ENCODE measurements around the gene KCTD20. TPM values are rescaled to one million over a fixed set of nuclear protein-coding genes. Genes with fewer than 3 reads are reported as not detected.

Gene KCTD20
- total and polyA plus RNA-seq, 2 of the 13 experiments (the other 11 are each of a cell fraction or from before 2014, with no cell fraction given), result 52.7 to 67.1 TPM

GRCh38 chr6:36423101-36423824, 19.5 kb upstream of the KCTD20 start (continued):
- TF ChIP-seq, protein P1, sequence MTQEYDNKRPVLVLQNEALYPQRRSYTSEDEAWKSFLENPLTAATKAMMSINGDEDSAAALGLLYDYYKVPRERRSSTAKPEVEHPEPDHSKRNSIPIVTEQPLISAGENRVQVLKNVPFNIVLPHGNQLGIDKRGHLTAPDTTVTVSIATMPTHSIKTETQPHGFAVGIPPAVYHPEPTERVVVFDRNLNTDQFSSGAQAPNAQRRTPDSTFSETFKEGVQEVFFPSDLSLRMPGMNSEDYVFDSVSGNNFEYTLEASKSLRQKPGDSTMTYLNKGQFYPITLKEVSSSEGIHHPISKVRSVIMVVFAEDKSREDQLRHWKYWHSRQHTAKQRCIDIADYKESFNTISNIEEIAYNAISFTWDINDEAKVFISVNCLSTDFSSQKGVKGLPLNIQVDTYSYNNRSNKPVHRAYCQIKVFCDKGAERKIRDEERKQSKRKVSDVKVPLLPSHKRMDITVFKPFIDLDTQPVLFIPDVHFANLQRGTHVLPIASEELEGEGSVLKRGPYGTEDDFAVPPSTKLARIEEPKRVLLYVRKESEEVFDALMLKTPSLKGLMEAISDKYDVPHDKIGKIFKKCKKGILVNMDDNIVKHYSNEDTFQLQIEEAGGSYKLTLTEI (CRISPR knock-in tag; conservative IDR thresholded peaks at IDR 0.05), result no peak
- TF ChIP-seq ZSCAN29 (CRISPR knock-in tag; conservative IDR thresholded peaks at IDR 0.05) (0 out of 2 replicates have a peak, but pooled peaks have one; percentile 41), MAFK (conservative IDR thresholded peaks at IDR 0.05 in 1 of 2, IDR thresholded peaks at IDR 0.05 in 1 of 2; ENCODE audit: low read length in 2 of 2) (no peak), RORA (CRISPR knock-in tag; IDR thresholded peaks at IDR 0.05) (no peak), ZSCAN9 (CRISPR knock-in tag; IDR thresholded peaks at IDR 0.05; ENCODE audit: borderline replicate concordance) (peak; percentile 28; the same call in 1 of the 2 replicates), ZBTB21 (CRISPR knock-in tag; IDR thresholded peaks at IDR 0.05) (no peak), ZNF619 (CRISPR knock-in tag; IDR thresholded peaks at IDR 0.05) (peak; percentile 82; the same call in 1 of the 2 replicates), NFE2L2 (IDR thresholded peaks at IDR 0.05; ENCODE audit: low read length) (no peak), ZBTB49 (CRISPR knock-in tag; IDR thresholded peaks at IDR 0.05; ENCODE audit: borderline replicate concordance) (no peak), ZNF782 (CRISPR knock-in tag; IDR thresholded peaks at IDR 0.05; ENCODE audit: borderline replicate concordance) (no peak), HIC2 (CRISPR knock-in tag; IDR thresholded peaks at IDR 0.05; ENCODE audit: low read depth) (no peak), KDM3A (CRISPR knock-in tag; IDR thresholded peaks at IDR 0.05; ENCODE audit: low read depth) (peak; percentile 89; the same call in 1 of the 2 replicates), ZNF547 (CRISPR knock-in tag; IDR thresholded peaks at IDR 0.05) (peak; percentile 70; the same call in 1 of the 2 replicates), ZKSCAN1 (IDR thresholded peaks at IDR 0.05; ENCODE audit: low read length) (no peak), SIN3B (IDR thresholded peaks at IDR 0.05; ENCODE audit: low read length) (0 out of 2 replicates have a peak, but pooled peaks have one; percentile 43), ZNF724P (CRISPR knock-in tag; IDR thresholded peaks at IDR 0.05; ENCODE audit: borderline replicate concordance) (no peak; the same call in 1 of the 2 replicates)
- TF ChIP-seq, protein P2, sequence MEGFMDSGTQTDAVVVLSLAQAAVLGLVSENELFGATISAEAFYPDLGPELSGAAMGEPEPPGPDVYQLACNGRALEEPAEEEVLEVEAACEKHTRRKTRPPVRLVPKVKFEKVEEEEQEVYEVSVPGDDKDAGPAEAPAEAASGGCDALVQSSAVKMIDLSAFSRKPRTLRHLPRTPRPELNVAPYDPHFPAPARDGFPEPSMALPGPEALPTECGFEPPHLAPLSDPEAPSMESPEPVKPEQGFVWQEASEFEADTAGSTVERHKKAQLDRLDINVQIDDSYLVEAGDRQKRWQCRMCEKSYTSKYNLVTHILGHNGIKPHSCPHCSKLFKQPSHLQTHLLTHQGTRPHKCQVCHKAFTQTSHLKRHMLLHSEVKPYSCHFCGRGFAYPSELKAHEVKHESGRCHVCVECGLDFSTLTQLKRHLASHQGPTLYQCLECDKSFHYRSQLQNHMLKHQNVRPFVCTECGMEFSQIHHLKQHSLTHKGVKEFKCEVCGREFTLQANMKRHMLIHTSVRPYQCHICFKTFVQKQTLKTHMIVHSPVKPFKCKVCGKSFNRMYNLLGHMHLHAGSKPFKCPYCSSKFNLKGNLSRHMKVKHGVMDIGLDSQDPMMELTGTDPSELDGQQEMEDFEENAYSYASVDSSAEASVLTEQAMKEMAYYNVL (CRISPR knock-in tag; IDR thresholded peaks at IDR 0.05; ENCODE audit: borderline replicate concordance), result peak; percentile 80; the same call in 1 of the 2 replicates
- TF ChIP-seq, protein P3, sequence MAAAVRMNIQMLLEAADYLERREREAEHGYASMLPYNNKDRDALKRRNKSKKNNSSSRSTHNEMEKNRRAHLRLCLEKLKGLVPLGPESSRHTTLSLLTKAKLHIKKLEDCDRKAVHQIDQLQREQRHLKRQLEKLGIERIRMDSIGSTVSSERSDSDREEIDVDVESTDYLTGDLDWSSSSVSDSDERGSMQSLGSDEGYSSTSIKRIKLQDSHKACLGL (CRISPR knock-in tag; IDR thresholded peaks at IDR 0.05), result peak; percentile 61; the same call in 1 of the 2 replicates
- TF ChIP-seq, protein P4, sequence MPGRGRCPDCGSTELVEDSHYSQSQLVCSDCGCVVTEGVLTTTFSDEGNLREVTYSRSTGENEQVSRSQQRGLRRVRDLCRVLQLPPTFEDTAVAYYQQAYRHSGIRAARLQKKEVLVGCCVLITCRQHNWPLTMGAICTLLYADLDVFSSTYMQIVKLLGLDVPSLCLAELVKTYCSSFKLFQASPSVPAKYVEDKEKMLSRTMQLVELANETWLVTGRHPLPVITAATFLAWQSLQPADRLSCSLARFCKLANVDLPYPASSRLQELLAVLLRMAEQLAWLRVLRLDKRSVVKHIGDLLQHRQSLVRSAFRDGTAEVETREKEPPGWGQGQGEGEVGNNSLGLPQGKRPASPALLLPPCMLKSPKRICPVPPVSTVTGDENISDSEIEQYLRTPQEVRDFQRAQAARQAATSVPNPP (CRISPR knock-in tag; IDR thresholded peaks at IDR 0.05), result peak; percentile 87

Measured in HepG2 (cell line).